Ascending aorta (tissue), 2 donors: ENCODE data around the gene TRIM17. TPM values are rescaled to one million over a fixed set of nuclear protein-coding genes. Genes with fewer than 3 reads are reported as not detected.
"Not testable (repeated sequence)": the region's sequence is repeated elsewhere in the genome, so short reads cannot be mapped to it uniquely, and the experiment has no call there.

Source experiments
- DNase-seq, 2 donors: peaks; one replicate each; pipeline ENCODE4 v3.0.0-alpha.2; 2019; ENCODE audit warnings: low spot score in 2 of 2
- H3K27ac ChIP-seq, 2 donors: fragments of 200-600 bp; sonication (generic); one replicate each; pipeline ENCODE4 v1.5.1; 2016 to 2017; ENCODE audit warnings: mild to moderate bottlenecking in 1 of 2
- H3K27me3 ChIP-seq: fragments of 200-600 bp; sonication (generic); one replicate; pipeline ENCODE4 v1.5.1; 2017
- H3K36me3 ChIP-seq, 2 donors: fragments of 200-600 bp; sonication (generic); one replicate each; pipeline ENCODE4 v1.5.1; 2016
- H3K4me1 ChIP-seq, 2 donors: fragments of 200-600 bp; sonication (generic); one replicate each; pipeline ENCODE4 v1.5.1; 2016 to 2017; ENCODE audit warnings: mild to moderate bottlenecking in 1 of 2
- H3K4me3 ChIP-seq, 2 donors: fragments of 200-600 bp; sonication (generic); one replicate each; pipeline ENCODE4 v1.5.1; 2016 to 2017; ENCODE audit warnings: mild to moderate bottlenecking in 1 of 2
- H3K9me3 ChIP-seq, 2 donors: fragments of 200-600 bp; sonication (generic); one replicate each; pipeline ENCODE4 v1.5.1; 2016
- CTCF ChIP-seq, 3 experiments: fragments of 200-600 bp in 2 of 3; fragments of 450-650 bp in 1 of 3; sonication (generic) in 2 of 3; IDR thresholded peaks; one replicate each; pipeline ENCODE4 v1.5.1; 2016 to 2019; ENCODE audit warnings: antibody characterized with exemption in 3 of 3, mild to moderate bottlenecking in 1 of 3, moderate library complexity in 1 of 3
- intact Hi-C: fragments of 100-400 bp; cut with DNase I; formaldehyde crosslinking; loops from one replicate; pipeline ENCODE4 v1.15.1; 2023
- total RNA-seq: library from RNA; depleted of rRNA; stranded (reverse); fragments of >200 nt; gene quantifications from one replicate; pipeline ENCODE4 v1.1.0, GENCODE V29; 2016

The TRIM17 gene
- total RNA-seq, 1 donor from 2014 or later = not detected

DNA sequence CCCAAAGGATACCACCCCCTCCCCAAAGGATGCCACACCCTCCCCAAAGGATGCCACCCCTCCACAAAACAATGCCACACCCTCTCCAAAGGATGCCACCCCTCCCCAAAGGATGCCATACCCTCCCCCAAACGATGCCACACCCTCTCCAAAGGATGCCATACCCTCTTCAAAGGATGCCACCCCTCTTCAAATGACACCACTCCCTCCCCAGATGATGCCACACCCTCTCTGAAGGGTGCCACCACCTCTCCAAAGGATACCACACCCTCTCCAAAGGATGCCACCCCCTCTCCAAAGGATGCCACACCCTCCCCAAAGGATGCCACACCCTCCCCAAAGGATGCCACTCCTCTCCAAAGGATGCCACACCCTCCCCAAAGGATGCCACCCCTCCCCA is 21.6 kb upstream of the TRIM17 start:
- H3K27me3 ChIP-seq = no peaks in the 10 kb centered on the region
- intact Hi-C loops = no loop called here

GRCh38 chr1:228437424-228437962 is 20.8 kb upstream of the TRIM17 start:
- TF ChIP-seq CTCF (IDR thresholded peaks at IDR 0.05) = no peak
- no peaks in the 10 kb centered on the region for H3K4me1 ChIP-seq
- no peaks in the 10 kb centered on the region for H3K36me3 ChIP-seq
- H3K27me3 ChIP-seq = no peaks in the 10 kb centered on the region
- H3K4me3 ChIP-seq = no peak overlapping the region
- H3K27ac ChIP-seq = no peak overlapping the region
- H3K9me3 ChIP-seq = no peaks in the 10 kb centered on the region
- intact Hi-C loops = no loop called here
- no peak for DNase-seq

More for the DNA sequence above, 21.6 kb upstream of the TRIM17 start:
- no peaks in the 10 kb centered on the region for H3K4me1 ChIP-seq
- H3K9me3 ChIP-seq = no peaks in the 10 kb centered on the region
- no peak overlapping the region for H3K27ac ChIP-seq
- TF ChIP-seq CTCF (IDR thresholded peaks at IDR 0.05) = no peak
- no peak for DNase-seq
- no peaks in the 10 kb centered on the region for H3K36me3 ChIP-seq
- no peak overlapping the region for H3K4me3 ChIP-seq

- no peak for DNase-seq
- intact Hi-C loops = no loop called here
- no peak for TF ChIP-seq CTCF (IDR thresholded peaks at IDR 0.05)
- Histone ChIP-seq H3K9me3 (no peaks in the 10 kb centered on the region), H3K4me3 (no peak overlapping the region), H3K4me1 (no peaks in the 10 kb centered on the region), H3K27me3 (no peaks in the 10 kb centered on the region), H3K36me3 (no peaks in the 10 kb centered on the region), H3K27ac (no peak overlapping the region)
Measured at GRCh38 chr1:228434689-228435088, 18.0 kb upstream of the TRIM17 start.

GRCh38 chr1:228433337-228434053 is 16.8 kb upstream of the TRIM17 start:
- H3K36me3 ChIP-seq, intact Hi-C loops, H3K9me3 ChIP-seq, H3K4me3 ChIP-seq, H3K27me3 ChIP-seq, H3K27ac ChIP-seq, DNase-seq, H3K4me1 ChIP-seq: not testable (repeated sequence)

DNA sequence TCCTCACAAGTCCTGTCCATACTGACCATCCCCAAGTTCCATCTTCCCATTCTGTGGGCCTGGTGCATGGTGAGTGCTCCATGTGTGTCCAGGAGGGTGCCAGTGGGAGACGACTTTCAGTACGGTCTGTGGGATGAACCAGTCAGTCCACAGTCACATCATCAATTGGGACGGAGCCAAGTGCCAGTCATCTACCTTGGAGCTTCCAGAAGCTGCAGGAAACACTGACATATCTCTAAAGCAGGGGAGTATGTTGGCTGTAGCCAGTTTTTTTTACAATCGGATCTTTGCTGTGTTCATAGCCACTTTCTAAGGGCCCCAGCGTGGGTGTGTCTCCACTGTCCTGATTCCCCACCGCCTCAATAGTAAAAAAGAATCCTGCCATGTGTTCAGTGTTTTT is 13.6 kb upstream of the TRIM17 start:
- no peak for DNase-seq

More for the DNA sequence above, 13.6 kb upstream of the TRIM17 start:
- Histone ChIP-seq H3K36me3 (no peaks in the 10 kb centered on the region), H3K27me3 (no peaks in the 10 kb centered on the region), H3K27ac (no peak overlapping the region), H3K4me1 (no peaks in the 10 kb centered on the region), H3K4me3 (no peak overlapping the region), H3K9me3 (no peaks in the 10 kb centered on the region)
- no peak for TF ChIP-seq CTCF (IDR thresholded peaks at IDR 0.05)
- intact Hi-C loops = no loop called here
